Left colon (tissue), 2 donors: ENCODE measurements around the gene KRT8. TPM values are rescaled to one million over a fixed set of nuclear protein-coding genes. Genes with fewer than 3 reads are reported as not detected.

Source experiments
- ATAC-seq: fragments of 200-7000 bp; cut with Tn5 transposase; one replicate; pipeline ENCODE4 v1.9.1; 2020; ENCODE audit warnings: mild to moderate bottlenecking, moderate library complexity
- DNase-seq, 2 donors: peaks; one replicate each; pipeline ENCODE4 v3.0.0-alpha.2; 2020
- intact Hi-C, 2 donors: fragments of 100-400 bp; cut with DNase I in 1 of 2; cut with micrococcal nuclease in 1 of 2; formaldehyde crosslinking; loops; one replicate each; pipeline versions ENCODE4 v1.11.2 to v1.14.0; 2022; cut with DNase I, micrococcal nuclease
- total RNA-seq, 2 donors: library from RNA; stranded (reverse); fragmentation: NEBNext Ultra II Directional; extraction: Animal tissue kit (Norgen Biotek cat#: 25700); gene quantifications; one replicate each; pipeline ENCODE4 v1.2.1, GENCODE V29; 2021
- donor health status: DM: no; HTN: no; CAD: no.
- donor health status: DM: yes; HTN: yes; CAD: no.

Gene KRT8
- total RNA-seq, 2 donors from 2014 or later, result 4,047 to 4,291 TPM

DNA sequence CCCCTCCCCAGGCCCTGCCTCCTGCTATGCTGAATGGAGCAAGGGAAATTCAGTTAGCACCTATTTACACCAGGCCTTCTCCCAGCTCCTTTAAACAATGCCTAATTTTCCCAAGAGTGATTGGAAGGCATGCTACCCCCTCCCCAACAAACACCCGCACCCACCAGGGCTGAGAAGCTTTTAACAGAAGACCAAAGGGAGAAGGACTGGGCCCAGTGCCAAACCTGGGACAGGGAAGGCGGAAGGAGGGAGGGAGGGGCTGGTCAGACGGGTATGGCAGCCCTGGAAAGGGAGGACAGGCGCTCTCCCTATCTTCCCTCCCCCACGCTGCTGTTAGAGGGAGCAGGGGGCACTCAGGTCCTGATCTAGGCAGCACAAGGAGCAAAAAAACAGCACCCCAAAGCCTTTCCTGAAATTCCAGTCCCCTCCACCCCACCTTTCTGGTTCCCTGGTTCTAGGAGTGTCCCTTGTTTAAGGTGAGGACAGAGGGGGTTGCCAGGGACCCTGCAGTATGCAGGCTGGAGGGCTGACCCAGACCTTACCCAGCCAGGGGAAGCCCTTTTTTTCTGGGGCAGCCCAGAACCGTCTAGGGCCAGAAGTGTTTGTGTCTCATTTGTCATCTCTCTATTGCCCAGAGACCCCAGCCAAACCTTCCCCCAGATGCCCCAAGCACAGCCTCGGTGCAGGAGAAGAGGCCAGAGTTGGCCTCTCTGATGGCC is 2.4 kb upstream of the KRT8 start:
- DNase-seq, result peak; percentile 91 to 95
- peak; percentile 54 for ATAC-seq
- intact Hi-C loops, result no loop called here

DNA sequence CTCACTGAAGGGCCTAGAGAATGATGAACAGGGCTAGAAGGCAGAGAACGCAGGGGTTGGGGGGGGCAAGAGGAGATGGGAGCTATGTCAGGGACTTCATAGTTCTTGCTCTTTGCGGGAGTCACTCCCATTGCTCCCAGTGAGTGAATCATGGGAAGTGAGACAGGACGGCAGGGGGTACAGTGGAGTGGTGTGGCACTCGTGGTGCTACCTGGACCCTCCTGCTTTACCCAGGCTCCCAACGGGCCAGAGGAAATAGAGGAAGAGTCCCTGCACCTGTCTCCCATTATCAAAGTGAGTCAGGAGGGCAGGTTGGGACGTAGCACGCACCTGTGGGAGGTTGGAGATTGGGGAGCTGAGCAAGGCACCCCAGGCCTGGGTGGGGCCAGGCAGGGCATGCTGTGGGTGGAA is 1.3 kb upstream of the KRT8 start:
- no peak for DNase-seq
- intact Hi-C loops, result no loop called here
- no peak for ATAC-seq

DNA sequence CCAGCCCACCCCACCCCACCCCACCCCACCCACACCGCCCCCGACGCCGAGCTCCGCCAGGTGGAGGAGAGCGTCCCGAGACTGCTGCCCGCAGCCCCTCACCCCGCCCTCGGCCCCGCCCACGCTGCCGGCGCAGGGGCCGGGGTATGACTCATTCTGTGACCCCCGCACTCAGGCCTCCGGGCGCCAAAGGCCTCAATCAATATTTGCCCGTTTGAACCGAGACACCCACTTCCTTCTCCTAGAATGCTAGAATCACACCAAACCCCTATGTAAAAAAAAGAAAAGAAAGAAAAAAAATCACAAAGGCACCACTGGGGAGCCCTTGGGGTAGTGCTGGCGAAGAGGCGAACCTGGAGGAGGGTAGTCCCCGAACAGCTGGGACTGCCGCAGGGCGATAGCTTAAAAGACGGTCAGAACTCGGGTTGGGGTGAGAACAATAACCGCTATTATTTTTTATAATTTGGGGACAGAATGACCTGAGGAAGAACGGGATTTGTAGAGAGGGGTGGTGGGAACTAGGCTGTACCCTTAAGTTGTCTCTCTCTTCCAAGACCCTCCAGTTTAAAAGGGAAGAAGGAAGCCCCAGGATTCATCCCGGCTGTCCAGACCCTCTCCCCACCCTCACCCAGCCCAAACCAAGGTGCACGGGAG is 894 bp downstream of the KRT8 start:
- DNase-seq, result no peak
- ATAC-seq, result peak; percentile 44
- intact Hi-C loops, result no loop called here

DNA sequence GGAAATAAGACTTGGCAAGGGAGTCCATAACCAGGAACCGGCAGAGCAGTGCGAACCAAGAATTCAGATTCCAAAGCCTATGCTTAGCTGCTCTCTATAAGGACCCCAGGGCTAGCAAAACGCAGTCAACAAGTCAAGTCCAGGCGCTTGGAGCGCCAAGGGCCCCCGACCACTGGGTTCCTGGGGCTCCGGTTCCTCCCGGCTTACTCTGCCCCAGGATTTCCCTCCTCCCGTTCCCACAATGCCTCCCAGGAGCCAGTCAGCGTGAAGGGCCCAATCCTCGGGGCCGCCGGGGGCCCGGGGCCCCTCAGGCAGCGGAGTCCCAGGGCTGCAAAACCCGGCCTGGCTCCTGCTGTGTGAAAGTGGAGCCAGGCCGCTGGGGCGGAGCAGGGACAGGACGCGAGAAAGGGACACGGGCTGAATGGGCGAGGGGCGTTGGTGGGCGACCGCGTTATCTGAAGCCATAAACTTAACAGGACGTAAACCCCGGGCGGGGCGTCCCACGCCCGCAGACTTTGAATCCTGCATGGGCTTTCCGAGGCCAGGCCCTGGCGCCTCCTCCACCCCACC is 1.5 kb downstream of the KRT8 start:
- peak; percentile 0 for ATAC-seq
- intact Hi-C loops, result no loop called here

DNA sequence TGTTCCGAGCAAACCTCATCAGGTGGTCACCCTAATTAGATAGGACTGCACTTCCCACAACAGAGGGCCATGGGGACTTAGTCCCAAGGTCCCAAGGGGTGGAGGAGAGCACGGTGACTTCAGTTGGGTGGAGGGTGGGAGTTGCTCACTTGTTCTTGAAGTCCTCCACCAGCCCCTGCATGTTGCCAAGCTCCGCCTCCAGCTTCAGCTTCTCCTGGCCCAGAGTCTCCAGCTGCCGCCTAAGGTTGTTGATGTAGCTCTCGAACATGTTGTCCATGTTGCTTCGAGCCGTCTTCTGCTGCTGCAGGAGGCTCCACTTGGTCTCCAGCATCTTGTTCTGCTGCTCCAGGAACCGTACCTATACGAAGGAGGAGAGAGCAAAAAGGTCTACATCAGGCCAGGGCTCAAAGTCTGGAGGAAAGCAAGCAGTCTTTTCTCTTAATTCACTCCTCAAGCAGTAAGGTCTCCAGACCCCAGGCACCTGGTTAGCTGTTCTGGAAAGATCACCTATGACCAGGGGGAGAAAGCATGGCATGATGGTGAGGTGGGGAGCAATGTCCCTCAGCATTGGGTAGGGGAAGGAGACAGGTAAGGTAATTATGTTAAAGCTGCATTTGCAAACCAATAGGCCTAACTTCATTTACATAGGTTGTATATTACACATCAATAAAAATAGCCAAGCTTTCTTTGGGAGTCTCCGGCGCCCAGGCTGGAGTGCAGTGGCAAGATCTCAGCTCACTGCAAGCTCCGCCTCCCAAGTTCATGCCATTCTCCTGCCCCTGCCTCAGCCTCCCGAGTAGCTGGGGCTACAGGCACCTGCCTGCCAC is 2.9 kb downstream of the KRT8 start:
- ATAC-seq (no peak), DNase-seq (peak in 1 of 2 donors; percentile 48)
- intact Hi-C loops, result no loop called here

More for the DNA sequence above, 1.5 kb downstream of the KRT8 start:
- DNase-seq, result peak; percentile 77 to 84

DNA sequence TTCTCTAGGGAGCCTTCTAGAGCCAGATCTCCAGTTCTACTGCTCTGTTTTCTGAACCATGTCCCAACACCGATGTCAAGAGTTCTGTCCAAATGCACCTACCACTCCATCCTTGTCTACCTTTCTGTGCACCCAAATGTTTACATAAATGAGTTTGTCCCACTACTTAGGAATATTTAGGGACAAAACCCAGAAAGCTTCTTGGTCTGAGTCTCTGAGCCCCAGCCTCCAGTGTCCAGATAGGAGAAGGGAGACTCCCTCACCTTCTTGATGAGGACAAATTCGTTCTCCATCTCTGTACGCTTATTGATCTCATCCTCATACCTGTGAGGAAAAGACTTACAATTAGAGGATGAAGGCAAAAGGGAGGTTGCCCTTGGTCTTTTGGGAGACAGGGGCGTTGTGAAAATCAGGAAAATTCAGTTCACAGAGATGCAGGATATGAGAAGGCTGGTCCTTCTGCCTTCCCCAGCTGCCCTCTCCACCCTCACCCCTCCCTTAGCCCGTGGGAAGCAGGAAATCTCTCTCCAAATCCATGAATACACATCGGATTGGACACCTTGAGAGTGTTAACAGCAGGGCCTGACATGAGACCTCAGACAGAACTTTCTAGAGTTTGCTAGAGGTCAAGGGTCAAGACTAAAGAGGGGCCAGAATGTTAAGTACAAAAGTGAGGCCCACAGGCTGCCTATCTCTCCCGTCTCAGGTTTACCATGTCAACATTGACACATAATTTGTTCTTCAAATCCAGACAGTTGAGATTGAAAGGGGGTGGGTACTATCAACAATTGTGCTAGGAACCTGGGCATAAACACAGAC is 3.8 kb downstream of the KRT8 start:
- DNase-seq, result no peak
- ATAC-seq, result no peak
- intact Hi-C loops, result no loop called here

DNA sequence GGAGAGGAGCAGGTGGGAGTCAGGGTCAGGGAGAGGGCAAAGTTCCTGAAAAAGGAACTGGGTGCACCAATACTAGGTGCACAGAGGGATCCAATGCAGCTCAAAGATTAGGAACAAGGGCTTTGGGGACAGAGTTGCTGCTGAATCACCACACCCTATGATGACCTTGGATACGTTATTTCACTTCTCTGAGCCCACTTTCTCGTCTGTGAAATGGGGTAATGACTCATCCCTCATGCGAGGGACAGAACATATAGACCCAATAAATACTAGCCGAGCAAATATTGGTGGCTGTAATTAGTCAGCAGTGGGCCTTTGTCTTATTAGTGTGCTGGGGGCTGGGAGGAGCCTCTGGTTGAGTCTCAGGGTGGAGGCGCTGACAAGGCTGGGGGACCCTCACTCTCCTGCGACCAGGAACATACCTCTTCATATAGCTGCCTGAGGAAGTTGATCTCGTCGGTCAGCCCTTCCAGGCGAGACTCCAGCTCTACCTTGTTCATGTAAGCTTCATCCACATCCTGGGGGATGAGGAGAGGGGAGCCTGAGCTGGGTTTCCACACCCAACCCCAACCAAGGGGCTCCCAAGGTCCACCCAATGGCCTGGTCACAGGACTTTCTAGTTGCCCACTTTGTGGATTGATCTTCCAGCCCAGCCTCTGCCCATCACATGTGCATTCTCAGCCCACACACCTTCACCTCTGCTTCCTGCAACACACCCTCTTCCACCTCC is 4.5 kb downstream of the KRT8 start:
- intact Hi-C loops, result no loop called here
- DNase-seq (no peak), ATAC-seq (no peak)

DNA sequence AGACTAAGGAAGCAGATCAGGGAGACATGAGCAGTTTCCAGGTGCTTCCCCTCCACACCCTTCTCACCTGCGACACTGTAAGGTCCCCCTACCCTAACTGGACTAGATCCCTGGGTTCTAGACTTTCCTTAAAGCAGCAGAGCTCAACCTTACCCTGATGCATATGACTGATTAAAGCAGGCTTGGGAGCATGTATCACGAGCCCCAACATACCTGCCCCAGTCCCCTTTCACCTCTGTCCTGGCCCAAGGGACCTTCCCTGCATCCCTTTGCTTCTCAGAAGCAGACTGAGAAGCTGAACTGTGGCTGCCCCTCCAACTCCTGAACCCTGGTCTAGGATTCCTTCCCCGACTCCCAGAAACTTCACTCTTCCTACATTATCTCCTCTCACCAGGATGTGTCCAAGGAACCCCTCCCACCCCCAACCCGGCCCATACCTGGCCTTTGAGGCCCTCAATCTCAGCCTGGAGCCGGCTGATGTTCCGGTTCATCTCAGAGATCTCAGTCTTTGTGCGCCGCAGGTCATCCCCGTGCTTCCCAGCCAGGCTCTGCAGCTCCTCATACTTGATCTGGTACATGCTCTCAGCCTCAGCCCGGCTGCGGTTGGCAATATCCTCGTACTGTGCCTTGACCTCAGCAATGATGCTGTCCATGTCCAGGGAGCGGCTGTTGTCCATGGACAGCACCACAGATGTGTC is 5.4 kb downstream of the KRT8 start:
- ATAC-seq (no peak), DNase-seq (no peak)
- intact Hi-C loops, result no loop called here

DNA sequence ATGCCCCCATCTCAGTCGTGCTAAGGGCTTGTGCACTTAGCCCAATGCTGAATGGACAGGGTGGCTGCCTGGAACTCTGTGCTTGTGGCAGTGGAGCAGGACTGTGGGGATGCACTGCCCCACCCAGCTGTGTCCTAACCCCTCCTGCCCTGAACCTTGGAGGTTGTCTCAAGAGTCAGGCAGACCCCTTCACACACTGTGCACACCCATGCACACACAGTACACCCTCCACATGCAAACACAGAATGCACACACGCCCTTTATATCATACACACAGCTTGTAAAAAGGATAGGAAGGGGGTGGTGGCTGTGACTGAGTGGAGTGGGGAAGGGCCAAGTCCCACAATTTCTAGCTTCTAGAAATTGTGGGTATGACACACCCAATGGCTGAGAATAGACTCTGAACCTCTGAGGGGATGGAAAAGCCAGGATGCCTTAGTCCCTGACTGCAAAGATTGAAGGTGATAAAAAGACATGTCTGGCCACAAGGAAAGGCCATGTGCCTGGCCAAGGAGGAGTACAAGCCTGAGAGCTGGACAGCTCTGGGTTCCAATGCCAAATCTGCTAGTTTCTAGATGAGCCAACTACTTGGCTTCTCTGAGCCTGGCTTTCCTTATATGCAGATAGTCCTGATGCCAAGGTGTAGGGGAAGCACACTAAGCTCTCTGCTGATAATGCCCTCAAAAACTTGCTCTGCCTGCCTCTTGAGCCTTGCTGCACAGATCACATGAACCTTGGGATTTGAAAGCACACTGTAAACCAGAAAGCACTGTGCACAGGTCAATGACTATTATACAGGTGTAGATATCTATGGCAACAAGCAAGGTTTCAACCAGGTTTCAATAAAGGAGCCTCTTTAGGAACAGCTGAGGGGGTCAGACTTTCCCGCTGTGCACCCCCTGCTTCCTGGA is 8.4 kb downstream of the KRT8 start:
- intact Hi-C loops, result no loop called here
- DNase-seq, result peak; percentile 58 to 74
- ATAC-seq, result peak; percentile 54

DNA sequence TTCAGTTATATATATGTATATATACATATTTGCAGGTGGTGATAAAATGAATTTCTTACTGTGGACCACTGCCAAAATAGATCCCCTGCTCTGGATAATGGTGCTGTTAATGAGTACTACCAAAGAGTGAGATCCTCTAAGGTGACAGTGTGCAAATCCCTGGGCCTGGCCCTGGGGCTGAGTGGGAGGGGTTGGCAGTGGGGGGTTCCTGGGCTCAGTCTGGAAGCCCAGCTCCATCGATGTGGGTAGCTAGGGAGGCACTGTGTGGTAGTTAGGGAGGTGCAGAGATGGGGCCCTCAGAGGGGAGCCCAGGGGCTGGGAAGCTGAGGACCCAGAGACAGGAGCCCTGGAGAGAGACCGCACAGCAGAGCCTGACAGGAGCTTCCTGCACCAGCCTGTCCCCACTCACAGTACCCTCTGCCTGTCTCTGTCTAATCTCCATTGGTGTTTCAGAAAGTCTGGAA is 9.1 kb downstream of the KRT8 start:
- intact Hi-C loops, result no loop called here
- ATAC-seq (peak; percentile 14), DNase-seq (peak in 1 of 2 donors; percentile 28)

DNA sequence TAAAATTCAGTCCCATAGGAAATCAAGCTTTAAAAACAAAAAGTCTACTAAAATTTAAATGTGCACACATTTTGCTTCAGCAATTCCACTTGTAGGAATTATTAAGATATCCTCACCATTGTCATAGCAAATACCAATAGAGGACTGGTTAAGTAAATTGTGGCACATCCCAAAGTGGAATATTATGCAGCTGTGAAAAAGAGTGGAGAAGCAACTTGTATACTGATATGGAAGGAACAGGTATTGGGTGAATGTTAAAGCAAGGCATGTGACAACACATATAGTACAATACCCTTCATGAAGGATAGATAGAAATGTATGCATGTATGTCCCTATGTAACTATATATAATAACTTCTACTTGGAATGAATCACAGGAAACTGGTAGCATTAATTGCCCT is 11.9 kb downstream of the KRT8 start:
- ATAC-seq (no peak), DNase-seq (no peak)
- intact Hi-C loops, result no loop called here

DNA sequence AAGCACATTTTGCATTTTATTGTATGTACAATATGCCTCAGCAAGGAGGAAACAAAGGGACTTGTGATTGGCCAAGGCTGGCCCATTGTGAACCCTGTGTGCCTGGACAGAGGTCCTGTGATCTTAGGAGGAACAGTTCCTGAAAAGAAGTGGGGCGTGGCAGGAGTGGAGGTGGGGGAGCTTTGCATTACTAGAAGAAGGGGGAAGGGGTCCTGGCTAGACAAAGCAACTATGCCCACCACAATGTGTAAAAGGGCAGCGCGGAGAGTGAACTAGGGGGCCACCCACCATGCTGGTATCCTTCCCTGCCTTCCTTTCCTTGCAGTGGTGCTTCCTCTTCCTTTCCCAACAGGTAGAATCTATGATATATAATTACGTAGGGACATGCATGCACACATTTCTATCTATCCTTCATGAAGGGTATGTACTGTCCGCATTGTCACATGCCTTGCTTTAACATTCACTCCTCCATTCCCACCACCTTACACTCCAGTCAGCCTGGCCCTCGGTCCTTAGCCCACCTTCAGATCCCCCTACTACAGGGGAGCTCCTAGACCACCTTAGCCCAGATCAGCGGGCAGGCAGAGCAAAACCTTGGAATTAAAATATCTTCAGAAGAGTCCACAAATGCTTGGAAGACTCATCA is 12.5 kb downstream of the KRT8 start:
- DNase-seq (peak in 1 of 2 donors; percentile 56), ATAC-seq (no peak)
- intact Hi-C loops, result no loop called here

DNA sequence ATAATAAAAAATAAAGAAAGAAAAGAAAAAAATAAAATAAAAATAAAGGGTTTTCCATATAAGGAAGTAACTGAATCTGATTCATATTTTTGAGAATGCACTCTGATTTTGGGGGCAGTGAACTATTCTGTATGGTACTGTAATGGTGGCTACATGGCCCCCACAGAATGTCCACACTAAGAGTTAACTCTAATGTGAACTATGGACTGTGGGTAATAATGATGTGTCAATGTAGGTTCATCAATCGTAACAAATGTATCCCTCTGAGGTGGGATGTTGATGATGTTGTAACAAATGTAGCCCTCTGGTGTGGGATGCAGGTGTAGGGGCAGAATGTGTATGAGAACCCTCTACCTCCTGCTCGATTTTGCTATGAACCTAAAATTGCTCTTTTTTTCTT is 13.8 kb downstream of the KRT8 start:
- intact Hi-C loops, result no loop called here
- DNase-seq (no peak), ATAC-seq (no peak)

DNA sequence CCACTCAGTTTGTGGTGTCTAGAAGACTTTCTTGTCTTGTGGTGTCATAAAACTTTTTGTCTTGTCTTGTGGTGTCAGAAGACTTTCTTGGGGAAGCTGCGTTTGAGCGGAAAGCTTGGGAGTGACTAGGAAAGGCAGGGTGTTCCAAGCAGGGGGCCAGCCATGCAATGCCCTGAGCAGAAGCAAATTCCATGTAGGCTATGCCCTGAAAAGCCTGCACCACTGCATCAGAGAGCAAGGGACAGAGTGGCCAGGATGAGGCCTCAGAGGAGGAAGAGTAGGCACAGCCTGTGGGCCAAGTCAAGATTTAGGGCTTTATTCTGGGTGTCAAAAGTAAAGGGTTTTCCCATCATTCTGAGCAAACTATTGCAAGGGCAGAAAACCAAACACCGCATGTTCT is 14.5 kb downstream of the KRT8 start:
- ATAC-seq (no peak), DNase-seq (no peak)
- intact Hi-C loops, result no loop called here

DNA sequence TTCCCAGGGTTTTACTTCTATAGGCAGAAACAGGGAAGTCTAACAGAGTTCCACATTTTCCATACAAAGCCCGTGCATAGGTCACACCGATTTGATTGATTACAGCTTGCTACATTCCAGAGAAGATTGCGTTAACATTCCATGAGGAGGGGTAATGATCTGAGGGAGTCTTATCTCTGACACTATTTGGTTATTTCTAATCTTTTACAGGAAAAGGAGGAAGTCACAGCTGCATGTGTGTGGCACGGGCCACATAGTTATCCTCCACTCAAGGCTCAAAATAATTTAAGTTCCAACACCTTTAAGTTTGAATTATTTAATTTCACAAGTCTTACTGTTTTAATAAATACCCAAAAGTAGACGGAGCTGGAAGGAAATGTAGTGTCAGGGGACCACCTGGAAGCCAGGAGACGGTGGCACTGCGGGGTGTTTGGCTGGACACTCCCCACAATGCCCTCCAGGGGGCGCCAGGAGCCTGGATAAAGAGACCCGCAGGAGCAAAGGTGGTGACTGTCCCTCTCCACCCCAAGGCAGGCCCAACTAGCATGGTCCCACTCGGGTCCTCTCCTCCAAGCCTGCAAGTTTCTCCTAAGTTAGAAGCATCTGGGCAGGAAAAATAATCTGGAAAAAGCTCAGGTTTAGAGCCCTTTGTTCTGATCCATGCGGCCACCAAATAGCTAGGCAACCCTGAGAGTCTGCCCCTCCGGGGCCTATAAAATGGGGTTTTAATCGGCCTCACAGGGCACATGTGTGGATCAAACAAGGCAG is 20.2 kb downstream of the KRT8 start:
- intact Hi-C loops, result loop anchor here (2.0 to 10.0 kb wide), 3 partner anchors 93 to 300 kb away; no protein-coding TSS in a partner anchor
- ATAC-seq, result peak; percentile 71

More for the DNA sequence above, 20.2 kb downstream of the KRT8 start:
- DNase-seq, result peak; percentile 76 to 86
